Hematopoietic multipotent progenitor cell treated with erythropoietin and hydrocortisone succinate and interleukin-3 and kit ligand, for 4 days (in vitro differentiated cells): ENCODE data around the gene ST3GAL2.
"Not testable (repeated sequence)": the region's sequence is repeated elsewhere in the genome, so short reads cannot be mapped to it uniquely, and the experiment has no call there.

ENCODE experiments used
- DNase-seq: peaks from one replicate; pipeline ENCODE4 v3.0.0-alpha.2; 2015

Gene ST3GAL2

DNA sequence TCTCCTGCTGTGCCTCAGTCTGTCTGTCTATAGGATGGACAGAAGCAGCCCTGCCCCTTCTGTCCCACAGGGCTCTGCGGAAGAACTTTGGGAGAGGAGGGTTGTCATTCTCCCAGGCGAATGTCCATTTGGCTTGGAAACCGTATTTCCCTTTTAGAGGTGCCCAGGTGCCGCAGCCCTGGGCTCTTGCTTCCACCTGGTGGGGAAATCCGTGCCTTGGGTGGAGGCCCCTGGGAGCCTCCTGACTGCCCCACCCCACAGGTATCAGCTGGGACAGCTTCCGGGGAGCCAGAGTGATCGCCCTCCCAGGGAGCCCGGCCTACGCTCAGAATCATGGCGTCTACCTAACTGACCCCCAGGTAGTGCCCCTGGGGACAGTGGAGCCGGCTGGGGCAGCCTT lies 28.2 kb upstream of the ST3GAL2 start:
- no peak for DNase-seq

DNA sequence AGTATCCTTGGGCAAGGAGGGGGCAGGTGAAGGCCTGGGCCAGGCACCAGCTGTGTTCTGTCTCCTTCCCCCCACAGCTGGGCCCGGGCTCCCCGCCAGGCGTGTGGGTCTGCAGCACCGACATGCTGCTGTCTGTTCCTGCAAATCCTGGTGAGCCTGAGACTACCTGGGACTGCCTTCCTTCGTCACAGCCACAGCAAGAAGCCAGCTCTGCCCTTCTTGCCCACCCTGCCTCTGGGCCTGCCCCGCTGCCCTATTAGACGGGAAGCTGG lies 27.8 kb upstream of the ST3GAL2 start:
- no peak for DNase-seq

DNA sequence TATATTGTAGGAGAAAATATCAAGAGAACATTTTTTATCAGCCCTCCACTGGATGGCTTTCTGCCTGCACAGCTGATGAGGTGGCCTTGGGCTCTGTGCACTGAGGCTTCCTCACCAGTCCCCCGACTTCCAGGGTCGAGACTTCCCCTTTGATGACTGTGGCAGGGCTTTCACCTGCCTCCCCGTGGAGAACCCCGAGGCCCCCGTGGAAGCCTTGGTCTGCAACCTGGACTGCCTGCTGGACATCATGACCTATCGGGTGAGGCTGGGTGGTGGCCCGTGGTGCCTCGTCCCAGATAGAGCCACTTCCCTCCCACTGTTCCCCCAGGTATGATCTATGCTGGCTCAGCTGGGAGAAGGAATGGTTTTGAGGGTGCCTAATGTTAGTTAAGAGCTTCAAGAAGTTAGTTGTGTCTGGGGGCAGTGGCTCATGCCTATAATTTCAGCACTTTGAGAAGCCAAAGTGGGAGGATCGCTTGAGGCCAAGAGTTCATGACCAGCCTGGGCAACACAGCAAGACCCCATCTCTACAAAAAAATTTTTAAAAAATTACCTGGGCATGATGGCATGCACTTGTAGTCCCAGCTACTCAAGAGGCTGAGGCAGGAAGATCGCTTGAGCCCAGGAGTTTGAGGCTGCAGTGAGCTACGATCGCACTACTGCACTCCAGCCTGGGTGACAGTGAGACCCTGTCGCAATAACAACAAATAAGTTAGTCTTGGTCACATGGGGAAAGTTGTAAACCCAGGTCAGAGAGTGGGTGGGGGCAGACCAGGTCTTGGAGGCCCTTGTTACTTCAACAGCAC lies 27.3 kb upstream of the ST3GAL2 start:
- DNase-seq = no peak

GRCh38 chr16:70463235-70463634 lies 24.3 kb upstream of the ST3GAL2 start:
- no peak for DNase-seq

DNA sequence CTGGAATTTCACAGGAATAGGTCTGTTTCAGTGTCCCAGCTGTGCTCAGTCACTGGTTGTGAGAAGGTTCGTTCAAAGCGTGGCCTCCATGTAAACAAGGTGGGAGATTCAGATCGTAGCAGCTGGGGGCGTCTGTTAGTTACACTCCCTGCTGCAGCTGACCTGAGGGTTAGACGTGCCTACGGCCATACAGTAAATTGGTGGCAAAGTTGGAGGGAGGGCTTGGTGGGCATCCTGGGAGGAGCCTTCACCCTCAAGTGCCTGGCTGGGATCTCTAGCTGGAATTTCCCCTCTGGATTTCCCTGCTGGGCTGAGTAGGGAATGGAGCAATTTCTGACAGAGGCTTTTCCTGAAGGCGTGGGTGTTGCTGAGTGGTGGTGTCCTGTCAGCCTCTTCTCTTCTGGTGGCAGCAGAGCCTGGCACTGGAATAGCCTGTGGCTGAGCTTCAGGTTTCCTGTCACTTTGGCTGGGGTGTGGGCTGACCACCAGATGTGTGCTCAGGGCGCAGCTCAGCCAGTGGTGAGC lies 21.9 kb upstream of the ST3GAL2 start:
- peak; percentile 47 for DNase-seq

- no peak for DNase-seq
These were observed 18.7 kb upstream of the ST3GAL2 start for GRCh38 chr16:70457446-70458166.

GRCh38 chr16:70455910-70456309 lies 17.0 kb upstream of the ST3GAL2 start:
- peak; percentile 29 for DNase-seq

DNA sequence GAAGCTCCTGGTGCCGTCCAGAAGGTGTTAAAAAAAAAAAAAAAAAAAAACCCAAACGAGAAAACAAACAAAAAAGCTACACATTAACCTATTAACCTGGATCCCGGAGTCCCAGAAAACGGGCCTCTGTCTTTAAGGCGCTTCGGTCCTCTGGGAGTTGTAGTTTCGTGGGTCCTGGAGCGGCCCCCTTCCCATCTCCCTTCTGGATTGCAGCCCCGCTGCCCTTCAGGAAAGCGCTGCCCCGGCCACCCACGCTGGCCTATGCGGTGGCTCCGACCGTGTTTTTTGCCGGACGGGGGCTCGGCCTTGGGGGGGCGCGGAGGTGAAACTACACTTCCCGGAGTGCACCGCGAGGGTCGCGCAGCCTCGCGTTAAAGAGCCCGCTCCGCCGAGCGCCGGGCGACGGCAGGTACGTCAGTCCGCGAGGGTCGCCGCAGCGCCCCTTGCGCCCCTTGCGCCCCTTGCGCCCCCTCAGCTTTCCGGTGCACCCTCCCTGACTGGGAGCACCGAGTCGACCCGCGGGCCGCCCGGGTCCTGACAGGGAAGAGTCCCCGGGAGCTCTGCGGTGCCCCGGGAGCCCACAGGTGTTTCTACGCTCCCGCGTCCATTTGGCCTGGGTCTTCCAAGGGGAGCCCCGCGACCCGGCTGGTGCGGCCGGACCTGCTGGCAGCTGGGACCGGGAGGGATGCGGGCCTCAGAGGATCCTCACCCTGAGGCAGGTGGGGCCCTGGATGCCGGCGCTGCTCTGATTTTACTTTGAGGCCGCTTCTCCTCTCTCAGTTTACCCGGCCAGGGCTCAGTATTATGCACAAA lies 15.5 kb upstream of the ST3GAL2 start, which contains the start of gene FCSK:
TSS of gene FCSK (plus strand) at position 374 of the 813 bp plus-strand sequence. CDS start 8,596 bp downstream, outside the sequence.
- peak; percentile 83 for DNase-seq

GRCh38 chr16:70453892-70454221 lies 15.0 kb upstream of the ST3GAL2 start:
- DNase-seq = no peak

DNA sequence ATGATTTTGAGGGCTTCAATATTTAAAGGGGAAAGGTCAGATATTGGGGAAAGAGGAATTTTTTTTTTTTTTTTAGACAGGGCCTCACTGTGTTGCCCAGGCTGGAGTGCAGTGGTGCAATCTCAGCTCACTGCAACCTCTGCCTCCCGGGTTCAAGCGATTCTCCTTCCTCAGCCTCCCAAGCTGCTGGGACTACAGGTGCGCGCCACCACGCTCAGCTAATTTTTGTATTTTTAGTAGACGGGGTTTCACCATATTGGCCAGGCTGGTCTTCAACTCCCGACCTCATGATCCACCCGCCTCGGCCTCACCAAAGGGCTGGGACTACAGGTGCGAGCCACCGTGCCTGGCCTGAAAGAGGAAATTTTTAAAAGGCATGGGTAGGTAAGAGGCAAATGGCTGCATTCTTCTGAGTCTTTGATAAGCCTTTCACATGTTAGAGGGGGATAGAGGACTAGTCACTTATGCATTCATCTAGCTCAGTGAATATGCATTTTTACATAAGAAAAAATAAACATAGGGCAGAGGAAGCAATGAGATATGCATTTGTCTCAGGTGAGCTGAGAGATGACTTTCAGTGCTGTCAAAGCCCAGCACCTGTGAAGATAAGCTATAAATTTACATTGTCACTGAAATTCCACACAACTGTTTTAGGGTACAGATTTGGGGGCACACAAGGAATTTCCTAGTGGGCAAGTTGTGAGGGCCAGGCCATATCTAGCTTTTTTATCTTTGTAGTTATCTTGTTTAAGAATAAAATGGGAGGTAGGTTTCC lies 14.4 kb upstream of the ST3GAL2 start:
- DNase-seq = no peak

- DNase-seq = not testable (repeated sequence)
These were observed 12.1 kb upstream of the ST3GAL2 start for GRCh38 chr16:70451004-70451340.

- DNase-seq = peak; percentile 50
These were observed 11.5 kb upstream of the ST3GAL2 start for GRCh38 chr16:70450142-70451003.

GRCh38 chr16:70448075-70448474 lies 9.2 kb upstream of the ST3GAL2 start:
- DNase-seq = no peak

DNA sequence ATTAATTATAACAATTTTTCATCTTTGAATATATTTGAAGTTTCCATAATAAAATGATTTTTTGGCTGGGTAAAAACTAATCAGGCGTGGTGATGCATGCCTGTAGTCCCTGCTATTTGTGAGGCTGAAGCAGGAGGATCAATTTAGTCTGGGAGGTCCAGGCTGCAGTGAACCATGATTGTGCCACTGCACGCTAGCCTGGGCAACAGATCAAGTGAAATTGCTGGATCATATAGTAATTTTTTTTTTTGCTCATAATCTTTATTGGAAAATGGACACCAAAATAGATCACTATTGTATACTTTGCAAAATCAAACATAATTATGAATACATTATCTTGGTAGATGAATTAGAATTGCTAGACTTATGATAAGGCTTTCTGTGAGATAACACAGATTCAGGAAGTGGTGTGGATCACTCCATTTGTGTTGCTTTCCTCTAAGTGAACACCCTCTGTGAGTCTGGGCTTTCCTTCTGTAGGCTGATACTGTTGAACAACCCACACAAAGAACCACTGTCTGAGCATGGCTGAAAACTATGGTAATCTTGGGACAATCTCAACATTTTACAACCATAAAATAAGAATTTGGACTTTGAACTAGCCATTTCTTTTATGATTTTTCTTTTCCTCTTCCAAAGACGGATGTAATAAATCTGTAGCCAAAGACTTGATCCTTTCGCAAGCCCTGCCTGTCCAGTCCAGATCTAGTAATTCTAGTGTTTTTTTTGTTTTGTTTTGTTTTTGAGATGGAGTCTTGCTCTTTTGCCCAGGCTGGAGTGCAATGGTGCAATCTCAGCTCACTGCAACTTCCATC lies 5.6 kb upstream of the ST3GAL2 start:
- DNase-seq = peak; percentile 56

DNA sequence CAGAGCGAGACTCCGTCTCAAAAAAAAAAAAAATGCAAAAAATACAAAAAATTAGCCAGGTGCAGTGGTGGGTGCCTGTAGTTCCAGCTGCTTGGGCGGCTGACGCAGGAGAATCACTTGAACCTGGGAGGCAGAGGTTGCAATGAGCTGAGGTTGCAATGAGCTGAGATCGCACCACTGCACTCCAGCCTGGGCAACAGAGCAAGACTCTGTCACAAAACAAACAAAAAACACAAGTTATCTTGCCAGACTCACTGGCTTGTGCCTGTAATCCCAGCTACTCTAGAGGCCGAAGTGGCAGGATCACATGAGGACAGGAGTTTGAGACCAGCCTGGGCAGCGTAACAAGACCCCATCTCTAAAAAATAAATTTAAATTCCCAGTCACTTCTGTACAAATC lies 3.4 kb upstream of the ST3GAL2 start:
- no peak for DNase-seq

DNA sequence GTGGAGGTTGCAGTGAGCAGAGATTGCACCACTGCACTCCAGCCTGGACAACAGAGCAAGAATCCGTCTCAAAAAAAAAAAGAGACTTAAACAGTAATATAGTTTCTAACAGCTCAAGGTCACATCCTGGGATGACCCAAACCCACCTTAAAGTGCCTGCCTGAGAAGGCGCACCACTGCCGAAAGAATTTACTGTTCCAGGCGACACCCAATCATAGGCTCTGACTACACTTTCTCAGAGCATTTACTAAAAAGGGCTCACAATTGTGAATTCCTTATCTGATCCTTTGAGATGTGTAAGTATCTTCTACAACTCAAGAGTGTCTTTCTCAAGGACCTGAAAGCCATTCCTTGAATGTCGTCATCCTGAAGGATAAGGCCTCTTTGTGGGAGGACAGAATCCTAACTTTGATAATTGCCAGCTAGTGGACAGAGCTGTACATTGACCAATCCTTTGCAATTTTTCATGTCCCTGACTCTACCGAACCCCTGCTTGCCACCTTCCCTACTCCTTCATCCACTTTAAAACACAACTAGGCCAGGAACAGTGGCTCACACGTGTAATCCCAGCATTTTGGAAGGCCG lies 2.6 kb upstream of the ST3GAL2 start:
- no peak for DNase-seq

DNA sequence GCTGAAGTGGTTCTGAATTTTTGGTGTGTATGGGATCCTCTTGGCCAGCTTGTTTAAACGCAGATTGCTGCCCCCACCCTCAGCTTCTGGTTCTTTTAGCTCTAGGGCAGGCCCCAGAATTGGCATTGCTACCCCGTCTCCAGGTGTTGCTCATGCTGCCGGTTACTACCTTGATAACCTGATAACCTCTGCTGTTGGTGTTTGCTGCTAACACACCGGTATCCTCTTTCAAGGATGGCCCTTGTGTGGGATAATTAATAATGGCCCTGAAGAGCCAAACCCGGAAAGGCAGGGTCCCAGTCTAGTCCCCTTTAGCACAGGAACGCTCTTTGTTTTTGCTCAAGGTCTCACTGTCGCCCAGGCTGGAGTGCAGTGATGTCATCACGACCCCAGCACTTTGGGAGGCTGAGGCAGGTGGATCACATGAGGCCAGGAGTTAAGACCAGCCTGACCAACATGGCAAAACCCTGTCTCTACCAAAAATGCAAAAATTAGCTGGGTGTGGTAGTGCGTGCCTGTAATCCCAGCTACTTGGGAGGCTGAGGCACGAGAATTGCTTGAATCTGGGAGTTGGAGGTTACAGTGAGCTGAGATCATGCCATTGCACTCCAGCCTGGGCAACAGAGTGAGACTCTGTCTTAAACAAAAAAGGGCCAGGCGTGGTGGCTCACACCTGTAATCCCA lies 1.3 kb upstream of the ST3GAL2 start:
- no peak for DNase-seq

- peak; percentile 40 for DNase-seq
These were observed 323 bp downstream of the ST3GAL2 start for GRCh38 chr16:70438585-70438968.

DNA sequence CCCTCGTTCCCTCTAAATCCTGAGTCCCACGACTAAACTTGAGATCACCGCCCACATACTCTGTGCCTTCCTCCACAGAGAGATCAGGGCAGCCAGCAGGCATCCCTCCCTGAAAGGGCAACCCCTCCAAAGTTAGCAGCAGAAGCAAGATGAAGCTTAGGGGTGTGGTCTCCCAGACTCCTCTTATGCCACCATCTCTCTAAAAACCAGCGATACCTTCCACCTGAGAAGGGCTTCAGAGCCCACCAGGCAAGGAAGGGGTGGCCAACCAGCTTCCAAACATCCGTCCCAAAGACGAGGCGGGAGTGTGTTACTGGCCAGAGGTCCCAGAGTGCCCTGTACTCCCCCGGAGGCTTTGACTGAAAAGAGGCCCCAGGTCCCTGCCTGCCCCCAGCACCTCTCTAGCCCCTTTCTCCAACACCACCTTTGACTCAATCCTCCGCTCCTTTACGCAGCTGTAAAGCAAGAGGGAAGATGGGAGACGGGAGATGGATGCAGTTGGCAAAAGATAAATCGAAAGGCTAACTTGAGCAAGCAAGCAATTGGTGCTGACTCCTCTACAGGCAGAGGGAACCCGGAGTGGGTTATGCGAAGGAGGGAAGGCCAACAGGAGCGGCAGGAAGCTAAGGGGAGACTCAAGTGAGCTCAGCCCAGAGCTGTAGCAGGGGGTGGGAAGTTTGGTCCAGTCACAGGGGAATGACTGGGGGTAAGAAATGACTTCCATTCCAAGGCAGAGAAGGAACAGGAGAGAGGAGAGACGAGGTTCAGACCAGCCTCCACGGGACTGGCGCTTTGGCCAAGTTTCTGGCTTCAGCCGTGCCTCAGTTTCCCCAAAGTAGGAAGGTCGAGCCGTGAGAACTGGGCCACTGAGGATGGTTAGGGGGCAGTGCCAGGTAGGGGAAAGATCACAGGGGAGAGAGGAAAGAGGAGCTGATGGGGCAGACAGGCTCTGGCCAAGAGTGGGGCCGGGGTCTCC lies 1.0 kb downstream of the ST3GAL2 start:
- DNase-seq = peak; percentile 49
